Neural cell (in vitro differentiated cells): ENCODE results near the gene FCGR2B.
A peak's percentile ranks its signal among the peaks of the same experiment; 100 is the strongest.

ENCODE experiments used
- CTCF ChIP-seq: fragments of 450-650 bp; IDR thresholded peaks from 2 replicates; pipeline ENCODE4 v1.5.1; 2014; ENCODE audit warnings: antibody characterized with exemption, mild to moderate bottlenecking, moderate library complexity; ENCODE audit not compliant: poor library complexity, severe bottlenecking
- EP300 ChIP-seq: fragments of 450-650 bp; conservative IDR thresholded peaks from 2 replicates; pipeline ENCODE4 v1.6.1; 2014; ENCODE audit warnings: antibody characterized with exemption, mild to moderate bottlenecking, moderate library complexity; ENCODE audit not compliant: poor library complexity, severe bottlenecking
- EZH2 ChIP-seq: fragments of 200-600, 300-800 bp; shearing (Covaris generic), sonication (generic); IDR thresholded peaks from 2 replicates; pipeline ENCODE4 v1.6.1; 2014; ENCODE audit warnings: antibody characterized with exemption, low read length, borderline replicate concordance, mild to moderate bottlenecking; ENCODE audit not compliant: insufficient read depth, poor library complexity, severe bottlenecking
- MXI1 ChIP-seq: fragments of 450-650 bp; conservative IDR thresholded peaks from 2 replicates; pipeline ENCODE4 v1.6.1; 2014; ENCODE audit warnings: antibody characterized with exemption, mild to moderate bottlenecking; ENCODE audit not compliant: poor library complexity, severe bottlenecking
- POLR2AphosphoS5 ChIP-seq: IDR thresholded peaks from 2 replicates; pipeline ENCODE4 v1.6.1; 2012
- RAD21 ChIP-seq: fragments of 450-650 bp; conservative IDR thresholded peaks from 2 replicates; pipeline ENCODE4 v1.6.1; 2014; ENCODE audit warnings: antibody characterized with exemption, mild to moderate bottlenecking, moderate library complexity
- SMC3 ChIP-seq: fragments of 450-650 bp; conservative IDR thresholded peaks from 2 replicates; pipeline ENCODE4 v1.6.1; 2014; ENCODE audit warnings: antibody characterized with exemption, mild to moderate bottlenecking, moderate library complexity; ENCODE audit not compliant: poor library complexity

- TF ChIP-seq MXI1 (peak; percentile 70), CTCF (no peak), EZH2 (no peak), EP300 (no peak), POLR2AphosphoS5 (peak; percentile 58), SMC3 (no peak), RAD21 (peak; percentile 20)
These were observed 63.7 kb downstream of the FCGR2B start for GRCh38 chr1:161726473-161727255.
